ENCODE data around the gene VPS54.

The VPS54 gene

GRCh38 chr2:64019083-64019974 is at the start of gene VPS54:
Gene VPS54 (minus strand): TSS chr2:64019428. CDS start chr2:63983999, 35,429 bp downstream.
- peak; percentile 59 for DNase-seq (ENCODE audit: low read depth)
- no peak for TF ChIP-seq CTCF (IDR thresholded peaks at IDR 0.05; ENCODE audit: low read length, missing control alignments)
- peak within 1 kb of the TSS; percentile 79 for H3K4me3 ChIP-seq (replicated peaks; ENCODE audit: low read depth, low read length)

GRCh38 chr2:64067326-64067725 is 48.1 kb upstream of the VPS54 start:
- no peak overlapping the region for H3K4me3 ChIP-seq (replicated peaks; ENCODE audit: low read depth, low read length)
- DNase-seq (ENCODE audit: low read depth) = peak; percentile 23
- no peak for TF ChIP-seq CTCF (IDR thresholded peaks at IDR 0.05; ENCODE audit: low read length, missing control alignments)

DNA sequence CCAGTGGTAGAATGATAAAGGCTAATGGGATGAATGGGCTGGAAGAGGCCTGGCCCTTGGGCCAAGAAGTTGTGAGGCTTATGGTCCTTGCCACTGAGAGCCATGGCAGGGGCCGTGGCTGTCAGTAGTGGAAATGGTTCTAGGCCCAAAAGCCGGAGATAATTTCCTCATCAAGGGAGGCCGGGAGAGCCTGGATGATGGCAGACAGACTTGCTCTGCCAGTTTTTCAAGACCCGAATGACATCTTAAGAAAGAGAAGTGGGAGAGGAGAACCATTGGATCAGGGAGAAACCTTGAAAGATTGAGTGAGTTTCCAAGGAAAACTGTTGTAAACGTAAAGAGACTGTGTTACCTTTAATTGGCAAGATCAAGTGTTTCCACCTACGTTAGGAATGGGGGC is 46.3 kb upstream of the VPS54 start:
- H3K4me3 ChIP-seq (replicated peaks; ENCODE audit: low read depth, low read length) = no peak overlapping the region
- no peak for DNase-seq (ENCODE audit: low read depth)
- TF ChIP-seq CTCF (IDR thresholded peaks at IDR 0.05; ENCODE audit: low read length, missing control alignments) = no peak

DNA sequence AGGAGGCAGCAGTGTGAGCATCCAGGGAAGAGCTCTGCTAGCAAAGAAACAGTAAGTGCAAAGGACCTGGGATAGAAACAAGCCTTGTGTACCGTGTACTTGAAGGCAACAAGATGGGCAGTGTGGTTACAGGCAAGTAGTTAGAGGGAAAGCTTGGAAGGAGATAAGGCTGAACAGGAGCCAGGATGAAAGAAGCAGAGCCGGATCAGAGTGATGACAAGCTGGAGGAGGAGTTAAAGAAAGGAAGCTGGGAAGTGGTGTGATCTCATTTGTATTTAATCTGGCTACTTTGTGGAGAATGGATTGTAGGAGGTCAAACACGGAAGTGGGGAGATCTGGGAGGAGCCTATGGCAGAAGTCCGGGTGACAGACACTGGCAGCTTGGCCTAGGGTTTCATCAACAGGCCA is 44.7 kb upstream of the VPS54 start:
- DNase-seq (ENCODE audit: low read depth) = peak; percentile 96
- no peak for TF ChIP-seq CTCF (IDR thresholded peaks at IDR 0.05; ENCODE audit: low read length, missing control alignments)

DNA sequence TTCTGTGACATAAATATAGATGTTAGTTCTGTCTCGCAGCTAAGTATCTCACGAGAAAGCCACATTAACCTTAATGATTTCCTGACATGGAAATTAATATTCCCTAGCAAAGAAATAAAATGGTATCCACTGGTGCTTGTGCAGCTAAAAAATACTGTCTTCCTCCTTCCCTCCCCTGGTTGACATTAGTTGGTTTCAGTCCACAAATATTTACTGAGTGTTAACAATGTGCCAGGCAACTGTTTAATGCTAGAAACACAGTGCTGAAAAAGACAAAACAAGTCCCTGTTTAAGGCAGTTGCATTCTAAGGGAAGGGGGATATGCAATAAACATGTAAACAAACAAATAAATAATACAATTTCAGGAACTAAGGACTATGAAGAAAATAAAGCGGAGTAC is 44.2 kb upstream of the VPS54 start:
- DNase-seq (ENCODE audit: low read depth) = no peak
- H3K4me3 ChIP-seq (replicated peaks; ENCODE audit: low read depth, low read length) = no peak overlapping the region
- no peak for TF ChIP-seq CTCF (IDR thresholded peaks at IDR 0.05; ENCODE audit: low read length, missing control alignments)

More for the DNA sequence above, 44.7 kb upstream of the VPS54 start:
- H3K4me3 ChIP-seq (replicated peaks; ENCODE audit: low read depth, low read length) = peak overlapping the region; percentile 28

DNA sequence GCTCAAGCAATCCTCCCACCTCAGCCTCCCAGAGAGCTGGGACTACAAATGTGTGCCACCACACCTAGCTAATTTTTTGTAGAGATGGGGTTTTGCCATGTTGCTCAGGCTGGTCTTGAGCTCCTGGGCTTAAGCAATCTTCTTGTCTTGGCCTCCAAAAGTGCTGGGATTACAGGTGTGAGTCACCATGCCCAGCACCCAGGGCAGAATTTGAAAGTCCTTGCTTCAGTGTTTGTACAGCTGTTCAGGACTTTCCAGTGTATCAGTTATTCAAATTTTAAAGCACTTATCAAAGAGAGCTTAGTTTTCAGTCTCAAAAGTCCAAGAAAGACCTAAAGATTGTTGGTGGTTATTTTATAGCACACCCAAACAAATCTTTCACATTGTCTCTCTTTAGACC is 43.6 kb upstream of the VPS54 start:
- TF ChIP-seq CTCF (IDR thresholded peaks at IDR 0.05; ENCODE audit: low read length, missing control alignments) = no peak
- peak; percentile 65 for DNase-seq (ENCODE audit: low read depth)
- H3K4me3 ChIP-seq (replicated peaks; ENCODE audit: low read depth, low read length) = no peak overlapping the region

- no peak for TF ChIP-seq CTCF (IDR thresholded peaks at IDR 0.05; ENCODE audit: low read length, missing control alignments)
- no peak for DNase-seq (ENCODE audit: low read depth)
- no peak overlapping the region for H3K4me3 ChIP-seq (replicated peaks; ENCODE audit: low read depth, low read length)
These were observed 40.0 kb upstream of the VPS54 start for GRCh38 chr2:64059270-64059669.
